Thoracic aorta (tissue), 2 donors: ENCODE measurements around the gene PEX11B. TPM values are rescaled to one million over a fixed set of nuclear protein-coding genes. Genes with fewer than 3 reads are reported as not detected.

Experiments used
- ATAC-seq: fragments of 150-250 bp; one replicate; pipeline ENCODE4 v1.8.0; 2017; ENCODE audit warnings: low read depth; ENCODE audit not compliant: insufficient number of reproducible peaks, low FRiP score
- DNase-seq: peaks from one replicate; pipeline ENCODE4 v3.0.0-alpha.2; 2020; ENCODE audit warnings: low spot score
- H3K27ac ChIP-seq, 2 donors: fragments of 200-600 bp; sonication (generic); 1 replicate in 1 of 2; 2 replicates in 1 of 2; pipeline ENCODE4 v1.5.1; 2016; ENCODE audit warnings: mild to moderate bottlenecking in 2 of 2, moderate library complexity in 2 of 2
- H3K27me3 ChIP-seq: fragments of 200-600 bp; sonication (generic); replicated peaks from 2 replicates; pipeline ENCODE4 v1.6.0; 2016; ENCODE audit warnings: mild to moderate bottlenecking; ENCODE audit not compliant: insufficient read depth
- H3K36me3 ChIP-seq: fragments of 200-600 bp; sonication (generic); one replicate; pipeline ENCODE4 v1.5.1; 2016
- H3K4me1 ChIP-seq, 2 donors: fragments of 200-600 bp; sonication (generic); 1 replicate in 1 of 2; 2 replicates in 1 of 2; pipeline versions ENCODE4 v1.5.1 to v1.6.0; 2016; ENCODE audit warnings: low read depth in 2 of 2, mild to moderate bottlenecking in 1 of 2; ENCODE audit not compliant: control insufficient read depth in 1 of 2
- H3K4me3 ChIP-seq: fragments of 200-600 bp; sonication (generic); 2 replicates; pipeline ENCODE4 v1.5.1; 2016; ENCODE audit warnings: mild to moderate bottlenecking
- H3K9me3 ChIP-seq: fragments of 200-600 bp; sonication (generic); 2 replicates; pipeline ENCODE4 v1.5.1; 2016
- total RNA-seq, 2 donors: library from RNA; depleted of rRNA; stranded (reverse); fragments of >200 nt; gene quantifications; one replicate each; pipeline versions ENCODE4 v1.1.0 to v1.2.3, GENCODE V29; 2016
- TF ChIP-seq, protein P1 (sequence below): fragments of 200-600 bp; sonication (generic); IDR thresholded peaks from one replicate; pipeline ENCODE4 v1.5.1; 2019; ENCODE audit warnings: antibody characterized with exemption

PEX11B gene
- total RNA-seq, 2 donors from 2014 or later: 21.7 to 25.3 TPM

GRCh38 chr1:145887631-145888030 lies 30.9 kb downstream of the PEX11B start:
- ATAC-seq: no peak
- Histone ChIP-seq H3K4me3 (no peak overlapping the region), H3K27ac (peak overlapping the region; percentile 3 to 33), H3K27me3 (no peaks in the 10 kb centered on the region), H3K36me3 (no peaks in the 10 kb centered on the region), H3K4me1 (peaks cover 23 to 55% of the 10 kb centered on the region in 2 donors), H3K9me3 (no peaks in the 10 kb centered on the region)
- no peak for DNase-seq
- TF ChIP-seq, protein P1, sequence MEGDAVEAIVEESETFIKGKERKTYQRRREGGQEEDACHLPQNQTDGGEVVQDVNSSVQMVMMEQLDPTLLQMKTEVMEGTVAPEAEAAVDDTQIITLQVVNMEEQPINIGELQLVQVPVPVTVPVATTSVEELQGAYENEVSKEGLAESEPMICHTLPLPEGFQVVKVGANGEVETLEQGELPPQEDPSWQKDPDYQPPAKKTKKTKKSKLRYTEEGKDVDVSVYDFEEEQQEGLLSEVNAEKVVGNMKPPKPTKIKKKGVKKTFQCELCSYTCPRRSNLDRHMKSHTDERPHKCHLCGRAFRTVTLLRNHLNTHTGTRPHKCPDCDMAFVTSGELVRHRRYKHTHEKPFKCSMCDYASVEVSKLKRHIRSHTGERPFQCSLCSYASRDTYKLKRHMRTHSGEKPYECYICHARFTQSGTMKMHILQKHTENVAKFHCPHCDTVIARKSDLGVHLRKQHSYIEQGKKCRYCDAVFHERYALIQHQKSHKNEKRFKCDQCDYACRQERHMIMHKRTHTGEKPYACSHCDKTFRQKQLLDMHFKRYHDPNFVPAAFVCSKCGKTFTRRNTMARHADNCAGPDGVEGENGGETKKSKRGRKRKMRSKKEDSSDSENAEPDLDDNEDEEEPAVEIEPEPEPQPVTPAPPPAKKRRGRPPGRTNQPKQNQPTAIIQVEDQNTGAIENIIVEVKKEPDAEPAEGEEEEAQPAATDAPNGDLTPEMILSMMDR: no peak

DNA sequence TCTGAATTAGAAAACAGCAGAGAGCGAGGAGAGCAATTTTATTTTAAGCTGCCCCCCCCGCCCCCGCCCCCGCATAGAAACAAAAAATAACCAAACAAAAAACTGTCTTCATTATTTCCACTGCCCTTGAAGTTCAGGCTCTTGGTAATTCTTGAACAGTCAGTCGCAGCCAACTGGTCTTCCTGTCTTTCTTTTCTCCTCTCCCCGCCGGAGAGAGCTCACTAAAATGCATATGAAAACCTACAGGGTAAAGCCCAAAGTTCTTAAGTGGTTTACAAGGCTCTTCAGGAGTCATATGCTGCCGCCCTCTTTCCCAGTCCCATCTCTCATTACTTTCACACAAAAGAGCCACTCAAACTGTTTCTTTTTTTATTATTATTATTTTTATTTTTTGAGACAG lies 31.7 kb downstream of the PEX11B start:
- H3K27me3 ChIP-seq: no peaks in the 10 kb centered on the region
- H3K36me3 ChIP-seq: no peaks in the 10 kb centered on the region
- TF ChIP-seq, protein P1: no peak
- no peaks in the 10 kb centered on the region for H3K9me3 ChIP-seq
- DNase-seq (no peak), ATAC-seq (no peak)
- H3K4me3 ChIP-seq: peak overlapping the region; percentile 81
- peaks cover 18 to 46% of the 10 kb centered on the region in 2 donors for H3K4me1 ChIP-seq
- H3K27ac ChIP-seq: peak overlapping the region in 1 of 2 donors; percentile 37

DNA sequence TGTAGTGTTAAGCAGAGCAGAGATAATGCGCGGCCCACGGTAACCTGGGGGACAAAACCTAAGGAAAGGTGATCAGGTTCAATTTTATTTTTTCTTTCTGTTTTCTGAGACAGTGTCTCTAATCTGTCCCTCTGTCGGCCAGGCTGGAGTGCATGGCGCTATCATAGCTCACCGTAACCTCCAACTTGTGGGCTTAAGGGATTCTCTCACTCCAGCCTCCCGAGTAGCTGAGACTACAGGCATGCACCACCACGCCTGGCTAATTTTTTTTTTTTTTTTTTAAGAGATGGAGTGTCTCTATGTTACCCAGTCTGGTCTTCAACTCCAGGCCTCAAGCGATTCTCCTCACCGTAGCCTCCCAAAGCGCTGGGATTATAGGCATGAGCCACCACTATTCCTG lies 32.1 kb downstream of the PEX11B start:
- Histone ChIP-seq H3K36me3 (no peaks in the 10 kb centered on the region), H3K27ac (peak overlapping the region; percentile 37 to 38), H3K4me3 (peak overlapping the region; percentile 81), H3K27me3 (no peaks in the 10 kb centered on the region), H3K9me3 (no peaks in the 10 kb centered on the region), H3K4me1 (peaks cover 14 to 42% of the 10 kb centered on the region in 2 donors)
- no peak for DNase-seq
- TF ChIP-seq, protein P1: no peak
- no peak for ATAC-seq

DNA sequence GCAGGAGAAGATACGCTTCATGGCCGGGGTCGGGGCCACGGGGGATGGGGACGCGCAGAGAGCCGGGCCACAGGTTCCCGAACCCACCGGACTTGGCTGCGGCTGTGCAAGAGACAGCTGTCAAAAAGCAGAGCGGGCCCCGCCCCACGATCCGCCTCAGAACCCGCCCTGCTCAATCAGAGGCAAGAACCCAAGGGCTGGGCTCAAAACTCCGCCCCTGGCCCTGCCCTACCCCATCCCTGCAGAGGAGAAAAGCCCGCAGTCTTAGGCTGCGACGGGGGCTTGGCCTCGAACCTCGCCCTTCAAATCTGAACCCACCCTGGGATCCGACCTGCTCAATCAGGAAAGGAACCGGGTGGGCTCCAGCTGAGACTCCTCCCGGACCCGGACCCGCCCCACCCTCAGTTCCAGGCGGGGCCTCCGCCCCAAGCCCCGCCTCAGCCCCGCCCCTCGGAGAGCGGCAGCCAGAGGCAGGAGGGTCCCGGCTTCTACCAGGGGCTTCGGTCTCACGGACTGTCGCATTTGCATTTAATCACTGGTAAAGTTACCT lies 32.7 kb downstream of the PEX11B start, which contains the start of gene ANKRD35:
TSS of gene ANKRD35 (minus strand) at position 129 of the 550 bp plus-strand sequence. CDS start at position 21, 108 bp downstream.
- no peaks in the 10 kb centered on the region for H3K9me3 ChIP-seq
- DNase-seq: peak; percentile 44
- H3K36me3 ChIP-seq: no peaks in the 10 kb centered on the region
- ATAC-seq: peak; percentile 58
- H3K4me1 ChIP-seq: peaks cover 9 to 36% of the 10 kb centered on the region in 2 donors
- H3K4me3 ChIP-seq: peak within 1 kb of the TSS; percentile 81
- H3K27ac ChIP-seq: peak within 1 kb of the TSS; percentile 37 to 38
- TF ChIP-seq, protein P1: no peak
- no peaks in the 10 kb centered on the region for H3K27me3 ChIP-seq

DNA sequence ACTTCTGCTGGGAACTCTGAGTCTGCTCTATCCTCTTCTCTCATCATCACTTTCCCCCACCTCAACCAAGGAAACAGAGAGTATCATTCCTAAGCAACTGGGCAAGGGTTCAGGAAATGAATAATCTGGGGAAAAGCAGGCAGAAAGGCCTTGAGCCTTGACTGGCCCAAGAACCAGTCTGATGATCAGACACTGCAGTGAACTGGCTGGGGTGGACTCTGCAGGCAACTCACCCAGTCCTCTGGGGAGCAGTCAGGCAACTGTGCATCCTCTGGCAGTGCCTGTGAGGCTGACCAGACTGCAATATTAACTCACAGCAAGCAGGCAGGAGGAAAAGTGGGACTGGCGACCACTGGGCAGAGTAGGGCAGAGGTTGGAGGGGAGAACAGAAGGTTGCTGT lies 33.8 kb downstream of the PEX11B start:
- Histone ChIP-seq H3K9me3 (no peaks in the 10 kb centered on the region), H3K4me1 (peaks cover 5 to 25% of the 10 kb centered on the region in 2 donors), H3K36me3 (no peaks in the 10 kb centered on the region), H3K27me3 (no peaks in the 10 kb centered on the region), H3K27ac (no peak overlapping the region), H3K4me3 (no peak overlapping the region)
- DNase-seq (no peak), ATAC-seq (no peak)
- TF ChIP-seq, protein P1: no peak
